Body of pancreas (tissue), 4 donors: ENCODE measurements around the gene LSM11. TPM values are rescaled to one million over a fixed set of nuclear protein-coding genes. Genes with fewer than 3 reads are reported as not detected.
"Not testable (repeated sequence)": the region's sequence is repeated elsewhere in the genome, so short reads cannot be mapped to it uniquely, and the experiment has no call there.

Experiments used
- ATAC-seq: fragments of 150-250 bp; one replicate; pipeline ENCODE4 v1.9.1; 2016
- DNase-seq, 4 donors: peaks; one replicate each; pipeline ENCODE4 v3.0.0-alpha.2; 2019
- H3K27ac ChIP-seq, 4 donors: fragments of 200-600 bp; sonication (generic); 1 replicate in 3 of 4; 2 replicates in 1 of 4; pipeline versions ENCODE4 v1.5.1 to v1.6.1; 2016 to 2019; ENCODE audit warnings: mild to moderate bottlenecking in 1 of 4, mixed read lengths in 1 of 4, moderate library complexity in 1 of 4
- H3K27me3 ChIP-seq, 2 donors: fragments of 200-600 bp; sonication (generic); one replicate each; pipeline ENCODE4 v1.6.0; 2016; ENCODE audit warnings: mild to moderate bottlenecking in 1 of 2
- H3K36me3 ChIP-seq, 2 donors: fragments of 200-600 bp; sonication (generic); replicated peaks in 1 of 2; 2 replicates each; pipeline ENCODE4 v1.5.1; 2016; ENCODE audit warnings: low read depth in 2 of 2; ENCODE audit not compliant: insufficient read depth in 1 of 2
- H3K4me1 ChIP-seq: fragments of 200-600 bp; sonication (generic); one replicate; pipeline ENCODE4 v1.6.0; 2016
- H3K4me3 ChIP-seq, 2 donors: fragments of 200-600 bp; sonication (generic); 1 replicate in 1 of 2; 2 replicates in 1 of 2; pipeline ENCODE4 v1.5.1; 2016 to 2019
- H3K9me3 ChIP-seq, 3 donors: fragments of 200-600 bp; sonication (generic); 1 replicate in 2 of 3; 2 replicates in 1 of 3; pipeline ENCODE4 v1.5.1; 2016
- CTCF ChIP-seq, 7 experiments: fragments of 450-650 bp in 4 of 7; fragments of 200-600 bp in 3 of 7; sonication (generic) in 3 of 7; IDR thresholded peaks; one replicate each; pipeline ENCODE4 v1.5.1; 2016 to 2019; ENCODE audit warnings: antibody characterized with exemption in 7 of 7
- POLR2A ChIP-seq, 3 donors: fragments of 450-650 bp; IDR thresholded peaks; one replicate each; pipeline ENCODE4 v1.6.1; 2016; ENCODE audit warnings: antibody characterized with exemption in 3 of 3, mild to moderate bottlenecking in 2 of 3
- WGBS, 2 donors: methylation state at CpG; one replicate each; pipeline ENCODE4 v1.1.5; 2017; 5-methylcytosine and 5-hydroxymethylcytosine counted together
- intact Hi-C: fragments of 100-400 bp; cut with DNase I; formaldehyde crosslinking; loops from one replicate; pipeline ENCODE4 v1.15.1; 2023
- total RNA-seq, 2 donors: library from RNA; depleted of rRNA; stranded (reverse); fragments of >200 nt; gene quantifications; one replicate each; pipeline ENCODE4 v1.1.0, GENCODE V29; 2016

Gene LSM11
- total RNA-seq, 2 donors from 2014 or later, result 1.3 to 3.6 TPM

- TF ChIP-seq CTCF (IDR thresholded peaks at IDR 0.05) (peak; percentile 20 to 60 (median 46)), POLR2A (IDR thresholded peaks at IDR 0.05) (no peak)
- Histone ChIP-seq H3K27ac (no peak overlapping the region), H3K4me3 (no peak overlapping the region), H3K27me3 (no peaks in the 10 kb centered on the region), H3K9me3 (no peaks in the 10 kb centered on the region), H3K36me3 (no peaks in the 10 kb centered on the region), H3K4me1 (no peaks in the 10 kb centered on the region)
- ATAC-seq, result no peak
- no peak for DNase-seq
- WGBS, 2 donors, result 4 to 6% methylated on average over 4 of the region's 4 CpGs
- intact Hi-C loops, result no loop called here
Observed at GRCh38 chr5:157718519-157718918, 25.0 kb upstream of the LSM11 start.

- no peak for DNase-seq
- WGBS, 2 donors, result 76 to 79% methylated on average over 2 of the region's 2 CpGs
- Histone ChIP-seq H3K36me3 (no peaks in the 10 kb centered on the region), H3K27me3 (no peaks in the 10 kb centered on the region), H3K9me3 (no peaks in the 10 kb centered on the region), H3K4me1 (no peaks in the 10 kb centered on the region), H3K27ac (no peak overlapping the region), H3K4me3 (no peak overlapping the region)
- no peak for ATAC-seq
- TF ChIP-seq POLR2A (IDR thresholded peaks at IDR 0.05) (no peak), CTCF (IDR thresholded peaks at IDR 0.05) (no peak)
- intact Hi-C loops, result no loop called here
Observed at GRCh38 chr5:157719245-157719644, 24.3 kb upstream of the LSM11 start.

- Histone ChIP-seq H3K4me3 (no peak overlapping the region), H3K9me3 (no peaks in the 10 kb centered on the region), H3K36me3 (no peaks in the 10 kb centered on the region), H3K4me1 (no peaks in the 10 kb centered on the region), H3K27ac (no peak overlapping the region), H3K27me3 (no peaks in the 10 kb centered on the region)
- TF ChIP-seq POLR2A (IDR thresholded peaks at IDR 0.05) (no peak), CTCF (IDR thresholded peaks at IDR 0.05) (no peak)
- ATAC-seq (no peak), DNase-seq (no peak)
- WGBS, 2 donors, result 76 to 100% methylated on average over 2 to 6 of the region's 6 CpGs
- intact Hi-C loops, result no loop called here
Observed at GRCh38 chr5:157721159-157721558, 22.4 kb upstream of the LSM11 start.

GRCh38 chr5:157722895-157723294 lies 20.6 kb upstream of the LSM11 start:
- DNase-seq, H3K9me3 ChIP-seq, H3K36me3 ChIP-seq, H3K27me3 ChIP-seq, intact Hi-C loops, H3K27ac ChIP-seq, ATAC-seq, H3K4me1 ChIP-seq, H3K4me3 ChIP-seq: not testable (repeated sequence)
- WGBS, 2 donors, result 83 to 86% methylated on average over 2 of the region's 2 CpGs

GRCh38 chr5:157726607-157727006 lies 16.9 kb upstream of the LSM11 start:
- H3K9me3 ChIP-seq, H3K36me3 ChIP-seq, H3K27me3 ChIP-seq, intact Hi-C loops, H3K27ac ChIP-seq, H3K4me1 ChIP-seq, H3K4me3 ChIP-seq, ATAC-seq, DNase-seq: not testable (repeated sequence)
- 59 to 94% methylated on average over 2 of the region's 2 CpGs for WGBS, 2 donors

GRCh38 chr5:157727858-157728257 lies 15.7 kb upstream of the LSM11 start:
- H3K4me1 ChIP-seq, H3K36me3 ChIP-seq, H3K9me3 ChIP-seq, H3K27me3 ChIP-seq, H3K4me3 ChIP-seq, intact Hi-C loops, H3K27ac ChIP-seq, ATAC-seq, DNase-seq: not testable (repeated sequence)
- 88 to 89% methylated on average over 1 of the region's 1 CpG for WGBS, 2 donors
